Uterus (tissue), 2 donors: ENCODE results near the gene LRP1-AS.

ENCODE experiments used
- POLR2A ChIP-seq, 2 donors: fragments of 450-650 bp; IDR thresholded peaks; one replicate each; pipeline ENCODE4 v1.6.1; 2016; ENCODE audit warnings: antibody characterized with exemption in 2 of 2, mild to moderate bottlenecking in 1 of 2, moderate library complexity in 1 of 2
- TF ChIP-seq, protein P1 (sequence below), 4 experiments: fragments of 200-600 bp in 2 of 4; fragments of 450-650 bp in 2 of 4; sonication (generic) in 2 of 4; IDR thresholded peaks; one replicate each; pipeline ENCODE4 v1.5.1; 2016 to 2019; ENCODE audit warnings: antibody characterized with exemption in 4 of 4, mild to moderate bottlenecking in 2 of 4, moderate library complexity in 1 of 4

DNA sequence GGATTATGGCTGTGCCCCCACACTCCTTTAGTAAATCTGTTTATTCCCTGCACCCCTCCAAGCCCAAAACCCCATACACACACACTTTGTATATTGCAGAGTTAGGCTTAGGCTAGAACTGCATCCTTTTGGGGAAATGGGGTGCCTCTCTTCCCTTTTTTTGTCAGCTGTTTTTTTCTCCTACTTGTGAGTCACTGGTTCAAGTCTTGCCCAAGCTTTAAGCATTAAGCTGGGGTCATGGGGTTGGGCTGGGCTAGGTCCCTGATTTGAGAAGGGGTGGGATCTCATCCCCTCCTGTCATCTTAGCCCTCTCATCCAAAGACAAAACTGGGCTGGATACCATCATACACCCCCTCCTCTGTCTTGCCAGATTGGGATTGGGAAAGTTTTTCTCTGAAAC is 17.5 kb downstream of the LRP1-AS start:
- TF ChIP-seq POLR2A (IDR thresholded peaks at IDR 0.05), result no peak
- TF ChIP-seq, protein P1, sequence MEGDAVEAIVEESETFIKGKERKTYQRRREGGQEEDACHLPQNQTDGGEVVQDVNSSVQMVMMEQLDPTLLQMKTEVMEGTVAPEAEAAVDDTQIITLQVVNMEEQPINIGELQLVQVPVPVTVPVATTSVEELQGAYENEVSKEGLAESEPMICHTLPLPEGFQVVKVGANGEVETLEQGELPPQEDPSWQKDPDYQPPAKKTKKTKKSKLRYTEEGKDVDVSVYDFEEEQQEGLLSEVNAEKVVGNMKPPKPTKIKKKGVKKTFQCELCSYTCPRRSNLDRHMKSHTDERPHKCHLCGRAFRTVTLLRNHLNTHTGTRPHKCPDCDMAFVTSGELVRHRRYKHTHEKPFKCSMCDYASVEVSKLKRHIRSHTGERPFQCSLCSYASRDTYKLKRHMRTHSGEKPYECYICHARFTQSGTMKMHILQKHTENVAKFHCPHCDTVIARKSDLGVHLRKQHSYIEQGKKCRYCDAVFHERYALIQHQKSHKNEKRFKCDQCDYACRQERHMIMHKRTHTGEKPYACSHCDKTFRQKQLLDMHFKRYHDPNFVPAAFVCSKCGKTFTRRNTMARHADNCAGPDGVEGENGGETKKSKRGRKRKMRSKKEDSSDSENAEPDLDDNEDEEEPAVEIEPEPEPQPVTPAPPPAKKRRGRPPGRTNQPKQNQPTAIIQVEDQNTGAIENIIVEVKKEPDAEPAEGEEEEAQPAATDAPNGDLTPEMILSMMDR (IDR thresholded peaks at IDR 0.05), result no peak
